Astrocyte (in vitro differentiated cells and primary cell): ENCODE data around the gene WSCD1.

Experiments used
- EZH2 ChIP-seq: IDR thresholded peaks from 2 replicates; pipeline ENCODE4 v1.6.1; 2012; ENCODE audit warnings: mild to moderate bottlenecking, low read length, inconsistent platforms; ENCODE audit not compliant: insufficient read depth
- TF ChIP-seq, protein P1 (sequence below): IDR thresholded peaks from 2 replicates; pipeline ENCODE4 v1.5.1; 2011; ENCODE audit warnings: low read depth, mild to moderate bottlenecking, inconsistent platforms, low read length, moderate library complexity; ENCODE audit not compliant: insufficient read depth

- TF ChIP-seq, protein P1, sequence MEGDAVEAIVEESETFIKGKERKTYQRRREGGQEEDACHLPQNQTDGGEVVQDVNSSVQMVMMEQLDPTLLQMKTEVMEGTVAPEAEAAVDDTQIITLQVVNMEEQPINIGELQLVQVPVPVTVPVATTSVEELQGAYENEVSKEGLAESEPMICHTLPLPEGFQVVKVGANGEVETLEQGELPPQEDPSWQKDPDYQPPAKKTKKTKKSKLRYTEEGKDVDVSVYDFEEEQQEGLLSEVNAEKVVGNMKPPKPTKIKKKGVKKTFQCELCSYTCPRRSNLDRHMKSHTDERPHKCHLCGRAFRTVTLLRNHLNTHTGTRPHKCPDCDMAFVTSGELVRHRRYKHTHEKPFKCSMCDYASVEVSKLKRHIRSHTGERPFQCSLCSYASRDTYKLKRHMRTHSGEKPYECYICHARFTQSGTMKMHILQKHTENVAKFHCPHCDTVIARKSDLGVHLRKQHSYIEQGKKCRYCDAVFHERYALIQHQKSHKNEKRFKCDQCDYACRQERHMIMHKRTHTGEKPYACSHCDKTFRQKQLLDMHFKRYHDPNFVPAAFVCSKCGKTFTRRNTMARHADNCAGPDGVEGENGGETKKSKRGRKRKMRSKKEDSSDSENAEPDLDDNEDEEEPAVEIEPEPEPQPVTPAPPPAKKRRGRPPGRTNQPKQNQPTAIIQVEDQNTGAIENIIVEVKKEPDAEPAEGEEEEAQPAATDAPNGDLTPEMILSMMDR = no peak
- TF ChIP-seq EZH2 = no peak
These were observed 65.1 kb downstream of the WSCD1 start for GRCh38 chr17:6135236-6135635.
